Left ventricle myocardium superior (tissue), 1 donor: Measurements from ENCODE around the gene HIGD1A. TPM values are rescaled to one million over a fixed set of nuclear protein-coding genes. Genes with fewer than 3 reads are reported as not detected.
A peak's percentile ranks its signal among the peaks of the same experiment; 100 is the strongest.

Experiments used
- ATAC-seq: fragments of 200-7000 bp; cut with Tn5 transposase; one replicate; pipeline ENCODE4 v1.9.1; 2020; ENCODE audit warnings: mild to moderate bottlenecking, moderate library complexity
- DNase-seq: peaks from one replicate; pipeline ENCODE4 v3.0.0-alpha.2; 2020
- intact Hi-C: fragments of 100-400 bp; cut with micrococcal nuclease; formaldehyde crosslinking; loops from one replicate; pipeline ENCODE4 v1.11.0; 2022
- total RNA-seq: library from RNA; stranded (reverse); fragmentation: NEBNext Ultra II Directional; extraction: Animal tissue kit (Norgen Biotek cat#: 25700); gene quantifications from one replicate; pipeline ENCODE4 v1.2.1, GENCODE V29; 2021
- donor health status: DM: no; HTN: yes; CAD: no; lungs with severe emphysema.

HIGD1A gene
- total RNA-seq, 1 donor from 2014 or later: 333 TPM

DNA sequence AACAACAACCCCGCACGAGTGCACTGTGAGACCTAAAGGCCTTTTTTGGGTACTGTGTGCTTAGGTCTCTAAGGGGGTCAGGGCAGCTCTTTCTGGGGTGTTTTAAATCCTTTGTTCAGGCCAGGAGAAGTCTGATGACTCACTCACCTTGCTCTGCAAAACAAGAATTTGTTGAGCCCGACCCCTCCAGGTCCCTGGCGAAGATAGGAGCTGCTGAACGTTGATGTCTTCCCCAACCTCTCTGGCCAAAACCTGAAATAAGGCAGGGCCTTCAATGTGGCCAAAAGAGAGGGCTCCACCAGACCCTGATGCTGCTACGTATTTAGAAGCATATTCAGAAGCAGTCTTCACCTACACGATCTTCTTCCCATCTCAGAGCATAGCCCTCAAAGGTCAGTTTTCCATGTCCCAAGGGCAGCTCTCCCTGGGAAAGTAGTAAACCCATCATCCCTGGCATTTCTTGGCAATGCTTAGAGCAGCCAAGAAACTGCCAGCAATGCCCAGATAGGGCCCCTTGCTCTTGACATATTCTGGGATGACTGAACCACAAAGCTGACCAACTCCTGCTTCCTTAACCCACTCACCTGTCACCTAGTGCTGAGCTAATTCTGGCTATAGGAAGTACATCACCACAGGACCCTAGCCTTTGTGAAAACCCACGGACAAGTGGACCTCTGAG lies 58.4 kb downstream of the HIGD1A start:
- ATAC-seq: peak; percentile 9
- intact Hi-C loops: loop anchor here (10.0 kb wide), 1 partner anchor 161 kb away; the partner anchor contains the start of gene SEC22C
- DNase-seq: no peak

DNA sequence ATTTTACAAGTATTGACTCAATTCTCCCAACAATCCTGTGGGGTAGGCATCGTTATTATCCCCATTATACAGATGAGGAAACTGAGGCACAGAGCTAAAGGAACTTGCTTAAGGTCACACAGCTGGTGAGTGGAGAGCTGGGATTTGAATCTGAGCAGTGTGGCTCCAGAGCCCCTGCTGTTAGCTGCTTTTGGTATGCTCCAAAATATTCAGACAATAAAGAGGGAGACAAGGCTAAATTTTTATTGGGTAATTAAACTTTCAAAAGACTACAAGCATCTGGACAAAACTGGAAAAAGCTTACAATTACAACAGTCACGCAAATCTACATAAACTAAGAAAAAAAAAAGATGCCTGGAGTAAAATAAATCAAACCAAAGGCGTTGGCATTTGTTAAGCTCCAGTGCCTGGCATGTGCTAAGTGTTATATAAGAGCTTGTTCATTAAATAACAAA lies 59.0 kb downstream of the HIGD1A start:
- DNase-seq (no peak), ATAC-seq (no peak)
- intact Hi-C loops: loop anchor here (10.0 kb wide), 1 partner anchor 161 kb away; the partner anchor contains the start of gene SEC22C

DNA sequence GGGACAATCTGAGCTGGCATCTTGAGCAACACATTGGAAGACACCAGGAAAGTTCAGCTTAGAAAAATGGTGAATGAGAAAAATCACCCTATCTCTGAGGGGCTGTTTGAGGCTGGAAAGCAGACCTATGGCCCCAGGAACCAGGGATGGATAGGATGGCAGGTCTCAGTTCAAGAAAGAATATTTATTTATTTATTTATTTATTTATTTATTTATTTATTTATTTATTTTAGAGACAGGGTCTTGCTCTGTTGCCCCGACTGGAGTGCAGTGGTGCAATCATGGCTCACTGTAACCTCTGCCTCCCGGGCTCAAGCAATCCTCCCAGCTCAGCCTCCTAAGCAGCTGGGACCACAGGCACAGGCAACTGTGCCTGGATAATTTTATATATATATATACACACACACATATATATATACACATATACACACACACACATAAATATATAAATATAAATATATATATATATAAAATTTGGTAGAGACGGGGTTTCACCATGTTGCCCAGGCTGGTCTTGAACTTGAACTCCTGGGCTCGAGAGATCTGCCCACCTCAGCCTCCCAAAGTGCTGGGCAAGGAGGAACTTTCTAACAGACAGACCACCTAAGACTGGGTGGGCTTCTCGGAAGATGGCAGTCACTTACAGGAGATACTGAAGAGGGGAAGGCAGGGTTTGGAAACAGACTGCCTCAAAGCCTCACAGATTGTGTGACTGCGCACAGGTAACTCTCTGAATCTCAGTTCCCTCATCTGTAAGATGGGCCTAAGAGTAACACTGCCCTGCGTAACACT lies 60.9 kb downstream of the HIGD1A start:
- DNase-seq (no peak), ATAC-seq (no peak)
- intact Hi-C loops: loop anchor here (10.0 kb wide), 1 partner anchor 159 kb away; the partner anchor contains the start of gene SEC22C

DNA sequence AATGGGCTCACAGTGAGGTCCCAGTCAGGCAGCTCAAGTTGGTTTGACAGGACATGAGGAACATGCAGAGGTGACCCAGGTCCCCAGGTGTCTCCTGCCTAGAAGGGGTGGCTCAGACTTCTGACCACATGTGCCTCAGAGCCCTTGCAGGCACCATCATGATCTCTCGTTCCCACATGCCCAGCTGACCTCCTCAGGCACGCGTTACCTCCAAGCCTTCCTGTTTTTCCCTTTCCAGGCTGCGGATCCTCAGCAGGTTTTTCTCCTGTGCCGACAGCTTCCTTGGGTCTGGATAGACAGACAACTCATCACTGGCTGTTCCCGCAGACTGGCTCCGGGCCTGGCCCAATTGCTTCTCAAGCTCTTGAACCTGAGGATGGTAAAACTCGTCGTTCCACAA lies 61.6 kb downstream of the HIGD1A start:
- ATAC-seq: no peak
- DNase-seq: no peak
- intact Hi-C loops: loop anchor here (10.0 kb wide), 1 partner anchor 158 kb away; the partner anchor contains the start of gene SEC22C

DNA sequence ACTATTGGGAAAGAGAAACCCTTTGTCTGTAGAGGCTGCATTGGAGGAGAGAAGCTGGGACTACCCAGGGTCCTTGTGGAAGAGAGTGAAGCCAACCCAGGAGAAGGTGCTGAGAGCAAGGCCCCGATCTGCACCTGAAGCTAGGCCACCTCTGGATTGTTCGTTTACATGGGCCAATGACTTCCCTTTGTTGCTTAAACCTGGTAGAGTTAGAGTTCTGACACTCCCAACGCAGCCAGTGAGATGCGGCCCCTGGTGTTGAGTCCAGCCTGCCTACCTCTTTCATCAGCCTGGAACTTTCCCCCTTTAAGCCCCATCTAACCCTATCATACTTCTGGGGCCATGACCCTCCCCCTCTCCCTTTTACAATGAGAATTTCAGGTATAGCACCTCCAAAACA lies 62.0 kb downstream of the HIGD1A start:
- ATAC-seq: no peak
- no peak for DNase-seq
- intact Hi-C loops: loop anchor here (10.0 kb wide), 1 partner anchor 157 kb away; the partner anchor contains the start of gene SEC22C

DNA sequence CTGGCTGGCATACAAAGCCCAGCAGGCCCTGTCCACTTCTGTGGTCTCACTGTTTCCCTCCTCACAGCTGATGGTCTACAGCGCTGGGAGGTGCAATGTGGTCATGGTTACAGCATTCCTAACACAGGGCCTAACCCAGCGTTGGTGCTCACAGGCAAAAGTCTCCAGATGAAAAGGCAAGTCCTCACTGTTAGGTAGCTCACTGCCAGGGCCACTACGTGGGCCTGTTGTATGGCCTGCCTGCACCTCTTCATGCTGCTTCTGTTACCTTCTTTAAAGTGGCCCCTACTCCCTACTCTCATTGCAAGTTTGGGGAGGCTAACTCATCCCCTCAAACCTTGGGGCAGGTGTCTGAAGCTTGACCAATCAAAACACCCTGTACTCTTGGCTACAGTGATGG lies 62.5 kb downstream of the HIGD1A start:
- intact Hi-C loops: loop anchor here (10.0 kb wide), 1 partner anchor 157 kb away; the partner anchor contains the start of gene SEC22C
- DNase-seq (no peak), ATAC-seq (no peak)

DNA sequence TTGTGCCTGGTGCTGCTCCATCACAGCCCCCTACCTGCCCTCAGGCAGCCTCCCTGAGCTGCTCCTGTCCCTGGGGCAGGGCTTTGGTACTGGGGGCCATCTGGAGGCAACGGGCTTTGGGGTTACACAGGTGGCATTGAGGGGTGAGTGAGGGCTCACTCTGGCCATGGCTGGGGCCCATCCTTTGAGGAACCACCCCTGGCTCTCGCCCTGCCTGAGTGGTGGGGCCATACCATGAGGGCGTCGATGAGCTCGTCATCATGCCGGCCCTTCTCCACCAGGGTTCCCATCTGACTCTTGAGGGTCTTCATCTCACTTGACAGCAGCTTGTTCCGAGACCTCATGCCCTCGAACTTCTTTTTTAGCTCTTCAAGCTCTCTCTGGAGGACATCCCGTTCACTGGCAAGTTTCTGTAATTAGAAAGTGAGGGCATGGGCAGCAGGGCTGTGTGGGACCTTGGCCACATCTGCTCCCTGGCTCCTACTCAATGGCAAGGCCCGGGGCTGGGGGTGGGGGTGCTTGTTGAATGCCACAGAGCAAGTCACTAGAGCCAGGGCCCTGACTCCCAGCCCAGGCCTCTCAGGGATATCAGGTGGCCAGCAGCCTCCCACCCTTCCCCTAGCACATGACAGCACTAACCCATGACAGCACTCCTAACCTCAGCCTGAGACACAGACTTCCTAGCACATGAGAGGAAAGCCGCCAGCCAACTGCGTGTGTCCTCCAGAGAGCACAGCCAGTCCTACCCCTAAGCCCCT lies 64.7 kb downstream of the HIGD1A start:
- DNase-seq (peak; percentile 95), ATAC-seq (peak; percentile 94)

DNA sequence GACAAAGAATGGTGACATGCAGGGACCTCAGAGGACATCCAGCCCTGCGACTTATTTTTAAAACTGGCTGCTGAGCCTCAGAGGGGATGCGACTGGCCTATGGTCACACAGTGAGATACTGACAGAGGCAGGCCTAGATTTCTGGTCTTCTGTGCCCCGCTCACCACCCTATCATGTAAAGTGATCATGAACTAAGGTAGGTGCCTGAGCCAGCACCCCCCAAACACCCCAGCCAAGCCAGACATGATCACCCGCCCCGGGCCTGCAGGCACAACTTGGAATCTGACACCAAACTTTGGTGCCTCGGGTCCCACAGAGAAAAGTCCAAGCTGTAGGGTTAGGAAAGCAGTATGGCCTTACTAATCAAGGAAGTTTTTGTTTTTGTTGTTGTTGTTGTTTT lies 67.8 kb downstream of the HIGD1A start:
- no peak for DNase-seq
- no peak for ATAC-seq

More for the DNA sequence above, 64.7 kb downstream of the HIGD1A start:
- intact Hi-C loops: loop anchor here (10.0 kb wide), 1 partner anchor 155 kb away; the partner anchor contains the start of gene SEC22C

DNA sequence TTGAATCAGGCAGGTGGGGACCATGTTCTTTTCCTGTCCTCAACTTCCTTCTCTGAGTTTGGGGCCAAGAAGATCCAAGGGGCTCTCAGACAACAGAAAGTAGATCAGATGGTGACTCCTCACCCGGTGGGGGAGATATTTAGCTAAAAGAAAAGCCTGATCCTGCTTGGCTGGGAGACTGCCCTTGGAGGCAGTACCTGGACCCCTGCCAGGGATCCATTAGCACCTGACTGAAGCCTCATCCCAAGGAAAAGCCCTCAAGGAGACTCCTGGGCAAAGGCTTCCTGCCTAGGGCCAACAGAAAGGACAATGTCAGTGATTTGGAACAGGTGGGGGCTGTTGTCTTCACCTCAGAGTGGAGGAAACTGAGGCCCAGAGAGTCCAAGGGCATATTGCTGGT lies 68.2 kb downstream of the HIGD1A start:
- DNase-seq (no peak), ATAC-seq (no peak)
- intact Hi-C loops: no loop called here

More for the DNA sequence above, 67.8 kb downstream of the HIGD1A start:
- intact Hi-C loops: no loop called here

DNA sequence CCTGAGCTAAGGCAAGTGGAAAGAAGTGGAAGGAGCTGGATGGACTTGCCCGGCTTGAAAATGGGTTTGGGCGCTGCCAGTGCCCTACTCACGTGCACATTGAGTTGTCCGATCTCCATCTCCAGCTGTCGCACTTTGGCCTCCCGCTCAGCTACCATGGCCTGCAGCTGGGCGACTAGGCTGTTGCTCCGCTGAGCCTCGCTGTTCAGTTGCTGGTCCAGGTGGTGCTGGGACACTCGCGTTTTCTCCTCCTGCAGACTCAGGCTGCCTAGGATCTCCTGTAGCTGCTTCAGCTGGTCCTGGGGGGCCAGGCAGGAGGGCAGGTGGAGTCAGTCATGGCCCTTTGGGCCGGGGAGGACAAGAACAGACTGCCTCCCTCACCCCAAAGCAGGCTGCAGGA lies 68.7 kb downstream of the HIGD1A start:
- ATAC-seq (no peak), DNase-seq (no peak)
- intact Hi-C loops: no loop called here

DNA sequence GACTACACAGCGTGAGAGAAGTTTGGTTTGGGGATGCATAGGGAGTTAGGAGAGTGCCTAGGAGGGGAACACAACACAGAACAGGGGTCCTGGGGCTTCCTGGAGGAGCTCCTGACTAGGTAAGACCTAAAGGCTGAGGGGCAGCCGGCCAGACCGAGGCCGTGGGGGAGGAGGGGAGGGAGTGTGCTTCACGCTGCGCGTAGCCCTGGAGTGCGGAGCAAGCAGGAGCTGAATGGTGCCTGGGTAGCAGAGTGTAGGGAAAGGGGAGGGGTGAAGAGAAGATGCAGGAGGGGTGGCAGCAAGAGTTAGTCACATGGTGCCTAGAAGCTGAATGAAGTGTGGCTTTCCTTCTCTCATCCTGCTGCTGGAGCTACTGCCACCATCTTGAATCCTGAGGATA lies 69.3 kb downstream of the HIGD1A start:
- DNase-seq (no peak), ATAC-seq (no peak)
- intact Hi-C loops: no loop called here

DNA sequence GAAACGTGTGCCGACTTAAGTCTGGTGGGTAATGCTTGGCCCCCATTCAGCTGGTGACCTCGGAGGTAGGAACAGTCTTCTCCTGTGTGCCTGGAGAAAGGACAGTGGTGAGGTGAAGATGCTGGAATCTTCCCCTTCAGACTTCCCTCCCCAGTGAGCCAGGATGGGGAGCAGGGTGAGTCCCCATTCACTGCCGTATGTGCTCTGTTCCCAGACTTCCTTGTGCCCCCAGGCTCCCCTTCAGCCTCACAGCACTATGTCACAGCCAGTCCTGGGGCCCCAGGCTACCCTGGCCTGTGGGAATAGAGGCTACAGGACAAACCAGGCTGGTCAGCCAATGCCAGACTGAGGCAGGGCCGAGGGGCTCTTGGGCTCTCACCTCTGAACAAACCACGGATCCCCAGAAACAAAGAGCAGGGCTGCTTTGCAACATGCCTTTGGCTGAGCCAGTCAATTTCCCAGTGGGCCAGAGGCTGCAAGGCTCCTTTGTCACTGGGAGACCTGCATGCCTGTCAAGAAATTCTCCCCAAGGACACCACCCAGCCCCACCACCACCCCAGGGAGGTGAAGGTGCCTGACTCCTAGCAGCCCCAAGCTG lies 69.9 kb downstream of the HIGD1A start:
- DNase-seq (no peak), ATAC-seq (no peak)
- intact Hi-C loops: no loop called here

DNA sequence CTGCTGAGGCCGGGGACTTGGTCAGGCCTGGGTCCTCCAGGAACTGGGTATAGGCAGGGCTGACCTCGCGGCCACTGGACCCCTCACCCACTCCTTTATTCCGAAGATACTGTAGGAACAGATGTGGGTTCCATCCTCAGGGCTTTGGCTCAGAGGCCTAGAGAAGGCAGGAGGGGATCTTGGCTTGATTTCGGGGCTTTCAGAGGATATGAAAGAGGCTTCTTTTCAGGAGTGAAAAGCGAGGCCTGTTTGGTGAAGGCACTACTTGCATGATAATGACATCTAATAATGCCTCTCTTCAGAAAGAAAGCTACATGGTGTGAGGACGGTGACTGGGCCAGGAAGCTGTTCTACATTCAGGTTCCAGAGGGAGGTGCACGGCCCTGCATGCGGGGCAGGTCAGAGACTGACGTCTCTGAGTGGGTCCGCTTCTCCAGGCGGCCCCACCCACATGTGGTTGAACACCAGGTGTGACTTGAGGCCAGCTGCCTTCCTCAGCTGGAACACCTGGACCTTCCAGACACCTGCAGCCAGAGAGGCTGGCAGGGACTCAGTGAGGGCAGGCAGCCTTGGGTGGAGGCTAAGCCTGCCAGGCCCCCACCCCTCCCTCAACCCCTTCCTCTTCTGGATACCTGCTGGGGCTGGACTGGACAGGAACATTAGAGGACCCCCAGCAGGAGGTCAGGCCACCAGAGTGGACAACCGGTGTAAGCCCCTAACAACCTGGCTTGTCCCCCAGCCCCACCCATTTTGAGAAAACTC lies 70.6 kb downstream of the HIGD1A start:
- no peak for DNase-seq
- intact Hi-C loops: no loop called here
- no peak for ATAC-seq

Other genes starting within 250 kb of the HIGD1A start
- gene SEC22C, start 222.5 kb downstream of the HIGD1A start, total RNA-seq: 24.3 TPM
- gene SS18L2, start 213.6 kb downstream of the HIGD1A start, total RNA-seq: 9.7 TPM
- 23.6 TPM for gene NKTR, start 203.8 kb downstream of the HIGD1A start, total RNA-seq
- 90.5 TPM for gene ZBTB47, start 150.8 kb downstream of the HIGD1A start, total RNA-seq
- 0.12 TPM for gene KLHL40, start 119.0 kb downstream of the HIGD1A start, total RNA-seq
- 463 TPM for gene HHATL, start 101.7 kb downstream of the HIGD1A start, total RNA-seq
- 0.17 TPM for gene CCDC13, start 31.2 kb downstream of the HIGD1A start, total RNA-seq
- gene ACKR2, start 5.0 kb upstream of the HIGD1A start, total RNA-seq: 0.92 TPM
- gene CYP8B1, start 71.4 kb upstream of the HIGD1A start, total RNA-seq: not detected
- 3.1 TPM for gene ZNF662, start 101.7 kb upstream of the HIGD1A start, total RNA-seq
- gene GASK1A, start 174.8 kb upstream of the HIGD1A start, total RNA-seq: 0.59 TPM